ENCODE data around the gene ZNF688.
"Not testable (repeated sequence)": the region's sequence is repeated elsewhere in the genome, so short reads cannot be mapped to it uniquely, and the experiment has no call there.

The ZNF688 gene

DNA sequence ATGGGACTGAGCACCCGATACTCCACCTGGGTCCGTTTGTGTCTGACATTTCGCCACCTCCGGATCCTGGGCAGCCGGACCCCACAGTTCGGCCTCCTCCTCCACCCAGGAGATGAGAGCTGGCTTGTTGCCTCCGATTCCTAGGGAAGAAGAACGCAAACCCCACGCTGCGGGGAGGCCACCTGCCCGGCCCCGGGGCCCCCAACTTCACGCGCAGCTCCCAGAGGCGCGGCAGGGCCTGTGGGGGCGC, 13.9 kb downstream of the ZNF688 start:
- no peak for DNase-seq (ENCODE audit: low read depth in 3 of 3)

DNA sequence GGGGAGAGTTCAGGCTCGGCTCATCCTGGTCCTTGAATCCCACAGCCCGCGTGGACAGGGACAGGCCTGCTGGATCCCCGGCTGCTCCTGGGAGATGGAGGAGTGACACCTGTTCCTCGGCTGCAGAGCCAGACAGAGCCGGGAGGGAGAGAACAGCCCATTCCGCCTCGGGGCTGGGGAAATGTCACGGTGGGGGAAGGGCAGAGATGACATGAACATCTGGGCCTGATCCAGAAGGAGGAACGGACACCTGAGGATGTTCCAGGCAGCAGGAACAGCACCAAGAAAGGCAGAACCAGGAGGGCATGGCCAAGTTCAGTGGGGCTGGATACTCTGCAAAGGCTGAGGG, 15.4 kb downstream of the ZNF688 start:
- DNase-seq (ENCODE audit: low read depth in 3 of 3), result no peak

GRCh38 chr16:30555315-30556124, 16.0 kb downstream of the ZNF688 start:
- DNase-seq (ENCODE audit: low read depth in 3 of 3), result no peak

- DNase-seq (ENCODE audit: low read depth in 3 of 3), result no peak
Measured at GRCh38 chr16:30554557-30555314, 16.8 kb downstream of the ZNF688 start.

- DNase-seq (ENCODE audit: low read depth in 3 of 3), result no peak
Measured at GRCh38 chr16:30553393-30553899, 18.1 kb downstream of the ZNF688 start.

GRCh38 chr16:30552956-30553355, 18.6 kb downstream of the ZNF688 start:
- DNase-seq (ENCODE audit: low read depth in 3 of 3), result no peak

- peak in 1 of 3 donors; percentile 57 for DNase-seq (ENCODE audit: low read depth in 3 of 3)
Measured at GRCh38 chr16:30551781-30552180, 19.7 kb downstream of the ZNF688 start.

DNA sequence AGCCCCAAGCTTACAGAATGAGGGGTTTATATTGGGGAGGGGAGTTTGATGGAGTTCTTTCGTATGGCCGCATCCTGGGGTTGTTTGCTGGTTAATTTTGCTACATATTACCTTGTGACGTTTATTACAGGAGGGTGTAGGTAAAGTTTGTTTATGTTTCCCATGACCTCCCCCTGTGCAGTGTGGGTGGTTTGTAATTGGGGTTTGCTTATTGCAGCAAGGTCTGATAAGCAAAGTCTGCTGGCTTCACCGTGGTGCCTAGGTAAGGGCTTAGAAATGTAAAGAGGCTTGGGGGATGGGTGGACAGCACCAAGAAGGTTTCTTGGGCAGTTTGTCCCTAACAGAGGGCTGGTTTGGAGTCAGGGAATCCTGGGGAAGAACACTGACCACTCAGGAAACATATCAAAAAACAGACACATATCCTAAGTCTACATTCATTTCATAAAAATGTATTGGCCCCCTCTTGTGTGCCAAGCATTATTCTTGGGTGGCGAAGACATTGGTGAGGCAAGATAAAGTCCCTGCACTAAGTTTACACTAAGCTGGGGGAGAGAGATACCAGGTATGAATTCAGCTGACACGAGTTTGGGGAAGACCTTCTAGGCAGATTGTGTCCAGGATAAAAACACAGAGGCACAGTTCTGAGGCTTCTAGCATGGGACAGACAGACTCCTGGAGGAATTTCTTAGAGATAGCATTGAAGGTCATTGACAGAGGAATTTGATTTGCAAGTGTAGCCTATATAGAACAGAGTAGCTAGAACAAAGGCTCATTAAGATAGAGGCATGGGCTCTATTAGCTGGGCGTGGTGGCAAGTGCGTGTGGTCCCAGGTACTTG, 22.9 kb downstream of the ZNF688 start:
- no peak for DNase-seq (ENCODE audit: low read depth in 3 of 3)

DNA sequence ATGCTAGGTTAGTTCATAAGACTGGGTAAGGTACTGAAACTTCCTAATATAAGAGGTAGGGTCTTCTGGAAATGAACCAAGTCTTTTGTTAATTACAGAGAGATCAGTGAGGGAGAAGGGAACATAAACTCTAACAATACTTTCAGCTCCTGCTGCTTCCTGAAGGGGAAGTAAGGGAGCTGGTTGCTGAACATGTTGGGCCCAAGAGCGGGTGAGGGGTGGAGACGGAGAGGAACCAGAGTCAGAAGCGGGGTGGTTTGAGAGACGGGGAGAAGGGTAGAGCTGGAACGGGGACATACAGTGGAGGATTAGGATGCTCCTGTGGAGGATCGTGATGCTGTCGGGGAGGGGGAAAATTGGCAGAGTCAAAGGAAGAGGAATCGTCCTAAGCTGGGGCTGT, 25.4 kb downstream of the ZNF688 start:
- DNase-seq (ENCODE audit: low read depth in 3 of 3), result no peak

GRCh38 chr16:30543067-30543466, 28.4 kb downstream of the ZNF688 start:
- DNase-seq (ENCODE audit: low read depth in 3 of 3), result no peak

GRCh38 chr16:30541502-30542329, 29.8 kb downstream of the ZNF688 start:
- no peak for DNase-seq (ENCODE audit: low read depth in 3 of 3)

DNA sequence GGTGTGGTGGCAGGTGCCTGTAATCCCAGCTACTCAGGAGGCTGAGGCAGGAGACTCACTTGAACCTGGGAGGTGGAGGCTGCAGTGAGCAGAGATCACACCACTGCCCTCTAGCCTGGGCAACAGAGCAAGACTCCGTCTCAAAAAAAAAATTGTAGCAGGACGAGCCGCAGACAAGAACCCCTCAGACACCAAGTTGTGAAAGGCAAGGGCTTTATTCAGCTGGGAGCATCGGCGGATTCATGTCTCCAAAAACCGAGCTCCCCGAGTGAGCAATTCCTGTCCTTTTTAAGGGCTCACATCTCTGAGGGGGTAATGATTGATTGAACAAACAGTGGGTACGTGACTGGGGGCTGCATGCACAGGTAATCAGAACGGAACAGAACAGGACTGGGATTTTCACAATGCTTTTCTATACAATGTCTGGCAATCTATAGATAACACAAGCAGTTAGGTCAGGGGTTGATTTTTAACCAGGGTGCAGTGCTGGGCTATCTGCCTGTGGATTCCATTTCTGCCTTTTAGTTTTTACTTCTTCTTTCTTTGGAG, 30.5 kb downstream of the ZNF688 start:
- DNase-seq (ENCODE audit: low read depth in 3 of 3), result not testable (repeated sequence)

- DNase-seq (ENCODE audit: low read depth in 3 of 3), result not testable (repeated sequence)
Measured at GRCh38 chr16:30539986-30540526, 31.5 kb downstream of the ZNF688 start.

DNA sequence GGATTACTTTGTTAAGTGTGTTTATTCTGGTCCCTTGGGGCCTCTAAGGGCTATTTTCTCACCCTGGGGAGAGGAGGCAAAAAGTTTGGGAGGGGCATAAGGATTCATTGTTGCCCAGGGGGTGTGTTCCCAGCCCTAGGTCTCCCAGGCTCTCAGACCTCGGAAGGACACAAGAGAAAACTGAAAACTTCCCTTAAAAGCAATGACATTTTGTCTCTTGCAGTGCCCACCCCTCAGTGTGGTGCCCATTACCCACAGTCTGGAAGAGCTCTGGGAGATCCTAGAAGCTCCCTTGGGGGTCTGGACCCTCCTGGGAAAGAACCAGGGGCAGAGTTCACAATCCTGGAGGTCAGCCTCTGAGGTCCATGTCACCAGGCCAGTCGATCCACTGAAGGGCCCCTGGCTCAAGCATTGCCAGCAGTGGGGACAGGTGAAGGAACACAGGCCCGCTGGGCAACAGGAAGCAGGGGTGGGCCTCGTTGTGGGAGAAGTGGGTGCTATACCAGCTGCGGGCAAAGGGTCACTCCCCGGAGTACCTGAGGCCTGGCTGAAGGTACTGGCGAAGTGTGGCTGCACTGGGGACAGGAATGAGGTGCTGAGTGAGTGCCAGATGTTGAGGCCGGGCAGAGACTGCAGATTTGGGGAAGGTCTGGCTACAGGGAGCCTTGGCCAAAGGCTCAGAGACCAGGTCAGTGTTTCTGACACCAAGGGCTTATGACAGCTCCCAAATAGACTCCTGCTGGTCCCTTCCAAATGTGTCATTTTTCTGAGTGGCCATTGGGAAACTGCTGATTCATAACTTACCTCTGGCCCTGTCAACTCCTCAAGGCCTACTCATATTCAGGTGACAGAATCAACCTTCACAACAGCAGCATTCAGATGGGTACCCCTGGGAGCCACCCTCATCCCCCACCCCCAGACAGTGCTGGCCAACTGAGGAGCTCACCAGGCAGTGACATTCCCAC, 32.2 kb downstream of the ZNF688 start:
- no peak for DNase-seq (ENCODE audit: low read depth in 3 of 3)

DNA sequence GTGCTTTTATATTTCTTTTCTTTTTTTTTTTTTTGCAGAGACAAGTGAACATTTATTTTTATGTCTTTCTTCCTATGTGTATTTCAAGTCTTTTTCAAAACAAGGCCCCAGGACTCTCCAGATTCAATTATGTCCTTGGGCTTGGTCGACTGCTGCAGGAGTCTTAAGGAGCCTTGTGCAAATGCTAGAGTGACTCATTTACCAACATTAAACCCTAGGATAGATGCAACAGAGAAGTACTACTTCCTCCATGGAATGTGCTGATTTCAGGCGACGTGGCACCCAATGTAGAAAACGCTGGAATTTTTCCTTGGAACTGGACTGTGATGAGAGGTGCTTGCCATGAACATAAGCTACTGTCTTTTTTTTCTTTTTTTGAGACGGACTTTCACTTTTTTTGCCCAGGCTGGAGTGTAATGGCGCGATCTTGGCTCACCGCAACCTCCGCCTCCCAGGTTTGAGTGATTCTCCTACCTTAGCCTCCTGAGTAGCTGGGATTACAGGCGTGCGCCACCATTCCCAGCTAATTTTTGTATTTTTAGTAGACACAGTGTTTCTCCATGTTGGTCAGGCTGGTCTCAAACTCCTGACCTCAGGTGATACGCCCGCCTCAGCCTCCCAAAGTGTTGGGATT, 35.0 kb downstream of the ZNF688 start:
- DNase-seq (ENCODE audit: low read depth in 3 of 3), result not testable (repeated sequence)

DNA sequence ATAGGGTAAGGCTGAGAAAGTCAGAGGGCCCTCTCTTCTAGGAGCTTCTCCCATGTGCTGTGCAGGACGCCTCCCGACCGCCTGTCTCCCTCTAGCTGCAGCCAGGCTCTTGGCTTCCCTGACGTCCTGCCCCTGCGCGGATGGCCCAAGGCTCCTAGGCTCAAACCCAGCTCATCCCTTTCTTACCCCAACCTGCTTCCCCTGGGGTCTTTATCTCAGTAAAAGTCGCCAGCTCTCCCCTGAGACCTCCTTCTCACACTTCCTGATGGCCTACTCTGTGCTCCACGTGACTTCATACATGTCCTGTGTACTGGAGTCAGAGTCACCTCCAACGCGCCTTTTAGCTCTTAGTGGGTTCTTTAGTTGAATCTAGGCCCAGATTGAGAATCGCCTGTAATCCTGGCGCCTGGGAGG, 35.7 kb downstream of the ZNF688 start:
- DNase-seq (ENCODE audit: low read depth in 3 of 3), result peak in 2 of 3 donors; percentile 60 to 64

DNA sequence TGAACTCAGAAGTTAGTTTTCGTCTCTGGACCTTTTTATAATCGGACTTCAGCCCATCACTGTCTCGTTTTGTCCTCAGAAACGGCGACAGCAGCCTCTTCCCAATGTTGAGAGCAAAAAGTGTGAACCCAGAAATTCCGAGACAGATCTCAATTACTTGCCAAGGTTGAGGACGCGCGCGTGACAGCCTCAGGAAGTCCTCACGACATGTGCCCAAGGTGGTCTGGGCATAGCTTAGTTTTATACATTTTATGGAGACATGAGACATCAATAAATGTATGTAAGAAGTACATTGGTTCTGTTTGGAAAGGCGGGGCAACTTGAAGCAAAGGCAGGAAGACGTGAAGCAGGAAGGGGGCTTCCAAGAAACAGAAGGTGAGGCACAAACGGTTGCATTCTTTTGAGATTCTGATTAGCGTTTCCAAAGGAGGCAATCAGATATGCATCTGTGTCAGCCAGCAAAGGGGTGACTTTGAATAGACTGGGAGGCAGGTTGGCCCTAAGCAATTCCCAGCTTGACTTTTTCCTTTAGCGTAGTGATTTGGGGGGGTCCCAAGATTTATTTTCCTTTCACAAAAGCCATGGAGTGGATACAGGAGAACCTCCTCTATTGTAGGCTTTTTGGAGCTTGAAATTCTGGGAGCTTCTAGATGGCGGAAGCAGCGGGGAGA, 36.3 kb downstream of the ZNF688 start:
- DNase-seq (ENCODE audit: low read depth in 3 of 3), result no peak

DNA sequence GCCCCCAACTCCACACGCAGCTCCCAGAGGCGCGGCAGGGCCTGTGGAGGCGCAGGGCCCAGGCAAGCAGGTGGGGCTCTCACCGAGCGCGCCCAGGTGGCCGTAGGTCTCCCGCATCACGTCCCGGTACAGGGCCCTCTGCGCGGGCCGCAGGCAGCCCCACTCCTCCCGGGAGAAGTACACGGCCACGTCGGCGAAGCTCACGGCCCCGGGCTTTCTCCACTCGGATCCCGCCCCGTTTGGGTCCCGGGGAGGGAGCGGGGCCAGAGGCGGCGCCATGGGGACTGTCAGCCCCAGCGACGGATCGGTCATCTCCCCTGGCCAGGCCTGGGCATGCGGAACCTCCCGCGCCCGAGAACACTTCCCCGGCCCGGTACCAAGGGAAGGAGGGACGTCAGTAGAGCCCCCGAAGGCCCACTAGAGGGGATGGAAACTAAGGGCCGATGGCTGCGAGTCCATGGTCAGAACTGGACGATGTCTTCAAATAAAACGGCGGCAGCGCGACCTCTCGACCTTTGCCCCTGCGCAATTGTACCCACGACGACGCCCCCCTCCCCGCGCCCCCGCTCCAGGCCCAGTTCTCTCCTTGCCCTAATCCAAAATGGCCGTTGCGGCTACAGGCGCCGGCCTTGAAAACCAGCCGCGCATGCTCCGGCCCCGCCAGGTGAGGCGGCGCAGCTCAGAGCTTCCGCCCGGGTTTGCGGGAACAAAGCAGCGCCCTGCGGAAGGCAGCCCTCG, 37.0 kb downstream of the ZNF688 start, which contains the start of gene ZNF747:
Gene ZNF747 (minus strand): TSS at position 491 of the 738 bp plus-strand sequence. CDS start 179 bp downstream, at position 312.
- peak; percentile 82 to 88 (median 82) for DNase-seq (ENCODE audit: low read depth in 3 of 3)

All from stimulated activated CD4-positive, alpha-beta T cell treated with anti-CD3 and anti-CD28 coated beads, TNF-alpha, amount 100 ng/mL, for 48 hours (primary cell).